ENCODE measurements around the gene AP2A2. TPM values are rescaled to one million over a fixed set of nuclear protein-coding genes. Genes with fewer than 3 reads are reported as not detected.
A peak's percentile ranks its signal among the peaks of the same experiment; 100 is the strongest.
"Not testable (repeated sequence)": the region's sequence is repeated elsewhere in the genome, so short reads cannot be mapped to it uniquely, and the experiment has no call there.

Gene AP2A2
- total RNA-seq, 1 donor from 2014 or later, result 78.1 TPM

GRCh38 chr11:1013631-1013935 lies 87.9 kb downstream of the AP2A2 start:
- Mint-ChIP-seq H3K4me3 (no peak overlapping the region), H3K27me3 (ENCODE audit: low read depth) (peaks cover 4% of the 10 kb centered on the region), H3K27ac (ENCODE audit: unreplicated experiment) (no peak overlapping the region), H3K36me3 (ENCODE audit: low read depth) (peaks cover 24% of the 10 kb centered on the region), H3K4me1 (peaks cover 3% of the 10 kb centered on the region), H3K9me3 (peaks cover 24% of the 10 kb centered on the region)
- DNase-seq (ENCODE audit: low read depth, low spot score), result no peak
- no peak for TF ChIP-seq CTCF (conservative IDR thresholded peaks at IDR 0.05)

- no peak for DNase-seq (ENCODE audit: low read depth, low spot score)
- peaks cover 4% of the 10 kb centered on the region for H3K27me3 Mint-ChIP-seq (ENCODE audit: low read depth)
- no peak for TF ChIP-seq CTCF (conservative IDR thresholded peaks at IDR 0.05)
- H3K27ac Mint-ChIP-seq (ENCODE audit: unreplicated experiment), result no peak overlapping the region
- peaks cover 3% of the 10 kb centered on the region for H3K4me1 Mint-ChIP-seq
- H3K36me3 Mint-ChIP-seq (ENCODE audit: low read depth), result peaks cover 24% of the 10 kb centered on the region
- H3K9me3 Mint-ChIP-seq, result peaks cover 24% of the 10 kb centered on the region
- H3K4me3 Mint-ChIP-seq, result no peak overlapping the region
These were observed 88.6 kb downstream of the AP2A2 start for GRCh38 chr11:1014276-1014675.

GRCh38 chr11:1015064-1015463 lies 89.4 kb downstream of the AP2A2 start:
- DNase-seq (ENCODE audit: low read depth, low spot score), result no peak
- no peak for TF ChIP-seq CTCF (conservative IDR thresholded peaks at IDR 0.05)
- peaks cover 3% of the 10 kb centered on the region for H3K4me1 Mint-ChIP-seq
- H3K9me3 Mint-ChIP-seq, result peaks cover 24% of the 10 kb centered on the region
- peaks cover 24% of the 10 kb centered on the region for H3K36me3 Mint-ChIP-seq (ENCODE audit: low read depth)
- peaks cover 4% of the 10 kb centered on the region for H3K27me3 Mint-ChIP-seq (ENCODE audit: low read depth)
- no peak overlapping the region for H3K4me3 Mint-ChIP-seq
- H3K27ac Mint-ChIP-seq (ENCODE audit: unreplicated experiment), result no peak overlapping the region

- no peak overlapping the region for H3K27ac Mint-ChIP-seq (ENCODE audit: unreplicated experiment)
- DNase-seq (ENCODE audit: low read depth, low spot score), result no peak
- peaks cover 24% of the 10 kb centered on the region for H3K36me3 Mint-ChIP-seq (ENCODE audit: low read depth)
- peaks cover 3% of the 10 kb centered on the region for H3K4me1 Mint-ChIP-seq
- no peak for TF ChIP-seq CTCF (conservative IDR thresholded peaks at IDR 0.05)
- peaks cover 24% of the 10 kb centered on the region for H3K9me3 Mint-ChIP-seq
- no peak overlapping the region for H3K4me3 Mint-ChIP-seq
- H3K27me3 Mint-ChIP-seq (ENCODE audit: low read depth), result peaks cover 4% of the 10 kb centered on the region
These were observed 90.3 kb downstream of the AP2A2 start for GRCh38 chr11:1015826-1016545.

GRCh38 chr11:1016610-1017126 lies 91.0 kb downstream of the AP2A2 start:
- H3K27ac Mint-ChIP-seq (ENCODE audit: unreplicated experiment); H3K27me3 Mint-ChIP-seq (ENCODE audit: low read depth); H3K4me1 Mint-ChIP-seq; DNase-seq (ENCODE audit: low read depth, low spot score): not testable (repeated sequence)
- Mint-ChIP-seq H3K4me3 (peak overlapping the region; percentile 3), H3K9me3 (peaks cover 24% of the 10 kb centered on the region), H3K36me3 (ENCODE audit: low read depth) (peaks cover 24% of the 10 kb centered on the region)

- no peak overlapping the region for H3K27ac Mint-ChIP-seq (ENCODE audit: unreplicated experiment)
- H3K4me3 Mint-ChIP-seq, result peak overlapping the region; percentile 3
- H3K27me3 Mint-ChIP-seq (ENCODE audit: low read depth), result peaks cover 4% of the 10 kb centered on the region
- no peak for DNase-seq (ENCODE audit: low read depth, low spot score)
- no peak for TF ChIP-seq CTCF (conservative IDR thresholded peaks at IDR 0.05)
- H3K36me3 Mint-ChIP-seq (ENCODE audit: low read depth), result peaks cover 24% of the 10 kb centered on the region
- H3K9me3 Mint-ChIP-seq, result peaks cover 24% of the 10 kb centered on the region
- peaks cover 3% of the 10 kb centered on the region for H3K4me1 Mint-ChIP-seq
These were observed 91.8 kb downstream of the AP2A2 start for GRCh38 chr11:1017269-1018005.
